ENCODE measurements around the gene BUB1.
"Not testable (repeated sequence)": the region's sequence is repeated elsewhere in the genome, so short reads cannot be mapped to it uniquely, and the experiment has no call there.

BUB1 gene

DNA sequence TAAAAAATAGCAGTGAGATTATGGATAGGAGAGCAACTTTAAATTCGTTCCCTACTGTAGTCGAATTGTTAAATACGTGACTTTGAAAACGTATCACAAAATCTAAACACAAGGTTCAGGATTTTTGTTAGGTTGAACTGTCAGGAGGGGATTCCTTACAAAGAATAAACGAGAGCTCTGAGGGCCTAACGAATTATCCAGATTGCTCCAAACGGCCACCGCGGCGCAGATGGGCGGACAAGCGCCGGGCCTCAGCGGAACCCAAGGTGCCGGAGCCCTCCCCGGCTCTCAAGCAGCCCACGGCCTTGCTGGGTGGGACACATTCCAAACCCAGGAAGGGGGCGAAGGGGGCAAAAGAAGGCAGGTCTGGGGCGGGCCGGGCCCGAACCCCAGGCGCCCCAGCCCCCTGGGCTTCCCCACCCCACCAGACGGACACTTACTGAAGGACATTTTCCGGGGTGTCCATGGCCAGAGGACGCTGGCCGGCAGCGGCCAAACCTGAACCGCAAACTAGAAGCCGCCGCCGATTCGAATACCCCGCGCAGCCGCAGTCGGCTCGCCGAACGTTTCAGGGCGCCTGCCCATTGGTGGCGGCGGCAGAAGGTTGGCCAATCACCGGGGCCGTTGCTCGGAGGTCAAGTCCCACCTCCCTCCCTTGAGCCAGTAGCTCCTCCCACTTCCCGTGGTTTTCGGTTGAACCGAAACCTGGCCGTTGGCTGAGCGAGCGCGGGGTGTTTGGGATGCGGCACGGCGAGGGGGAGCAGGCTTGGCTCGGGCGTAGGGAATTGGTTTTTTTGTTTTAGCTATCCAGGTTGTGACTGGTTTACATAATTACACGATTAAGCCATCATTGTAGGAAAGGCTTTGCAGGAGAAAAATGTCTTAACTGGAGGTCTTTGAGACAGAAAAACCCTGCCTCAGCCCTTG is at the start of gene BUB1:
Gene BUB1, minus strand, starts transcription at position 534 of the 927 bp plus-strand sequence. Its CDS starts 68 bp downstream, at position 466.
- FAIRE-seq, result no peak

DNA sequence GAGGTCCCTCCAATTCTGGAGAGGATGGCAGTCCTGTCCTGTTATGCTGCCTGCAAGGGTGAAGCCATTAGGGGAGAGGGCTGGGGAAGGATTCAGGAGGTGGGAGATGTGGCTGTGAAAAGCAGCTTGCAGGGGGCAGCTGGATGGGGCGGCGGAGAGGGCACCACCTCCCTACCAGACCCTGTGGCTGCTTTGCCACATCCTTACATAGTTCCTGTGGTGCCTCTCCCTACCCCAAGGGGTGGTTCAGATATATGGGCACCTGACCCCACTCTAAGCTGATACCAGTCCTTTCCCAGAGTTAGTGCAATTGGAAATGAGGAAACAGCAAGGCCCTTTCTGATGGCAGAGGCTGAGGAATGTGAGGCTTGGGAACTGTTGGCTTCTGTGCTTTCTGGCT is 48.4 kb upstream of the BUB1 start:
- no peak for FAIRE-seq

DNA sequence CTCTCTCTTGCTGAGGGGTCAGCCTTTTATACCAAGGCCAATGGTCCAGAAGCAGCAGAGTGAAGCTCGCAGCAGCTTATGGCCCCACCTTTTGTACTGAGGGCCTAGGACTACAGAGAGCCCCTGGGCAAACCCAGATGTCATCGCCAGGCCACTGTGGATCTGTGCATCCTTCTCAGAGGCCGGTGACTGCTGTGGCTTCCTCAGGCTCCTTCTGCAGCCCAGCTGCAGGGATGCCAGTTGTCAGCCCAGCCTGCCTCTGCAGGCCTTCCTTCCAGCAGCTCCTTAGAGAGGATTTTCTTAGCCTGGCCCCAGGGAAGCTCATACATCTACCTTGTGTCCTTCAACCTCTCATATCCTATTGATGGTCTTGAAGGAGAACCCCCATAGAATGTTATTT is 48.0 kb upstream of the BUB1 start:
- no peak for FAIRE-seq

DNA sequence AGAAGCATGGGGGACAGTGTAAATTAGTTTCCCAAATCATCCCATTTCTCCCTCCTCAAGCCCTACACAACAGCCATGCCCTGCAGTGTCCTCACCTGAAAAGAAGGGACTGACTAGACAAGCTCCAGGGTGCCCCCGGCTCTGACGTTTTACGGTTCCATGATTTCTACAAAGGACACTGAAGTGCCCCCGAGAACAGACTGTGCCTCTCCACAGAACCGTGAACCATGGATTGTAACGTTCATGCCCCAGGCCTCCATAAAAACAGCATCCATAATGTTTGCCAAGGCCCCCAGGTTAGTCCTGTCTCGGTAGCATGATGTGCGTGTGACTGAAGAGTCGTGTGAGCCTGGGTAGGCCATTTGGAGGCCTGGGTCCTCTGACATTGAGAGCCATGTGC is 47.5 kb upstream of the BUB1 start:
- no peak for FAIRE-seq

DNA sequence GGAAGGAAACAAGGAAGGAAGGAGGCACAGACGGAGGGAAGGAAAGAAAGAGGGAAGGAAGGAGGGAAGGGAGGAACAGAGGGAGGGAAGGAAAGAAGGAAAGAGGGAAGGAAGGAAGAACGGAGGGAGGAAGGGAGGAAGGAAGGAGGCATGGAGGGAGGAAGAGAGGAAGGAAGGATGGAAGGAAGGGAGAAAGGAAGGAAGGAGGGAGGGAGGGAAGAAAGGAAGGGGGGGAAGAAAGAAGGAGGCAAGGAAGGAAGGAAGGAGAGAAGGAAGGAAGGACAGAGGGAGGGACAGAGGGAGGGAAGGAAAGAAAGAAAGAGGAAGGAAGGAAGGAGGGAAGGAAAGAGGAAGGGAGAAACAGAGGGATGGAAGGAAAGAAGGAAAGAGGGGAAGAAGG is 47.0 kb upstream of the BUB1 start:
- FAIRE-seq, result no peak

DNA sequence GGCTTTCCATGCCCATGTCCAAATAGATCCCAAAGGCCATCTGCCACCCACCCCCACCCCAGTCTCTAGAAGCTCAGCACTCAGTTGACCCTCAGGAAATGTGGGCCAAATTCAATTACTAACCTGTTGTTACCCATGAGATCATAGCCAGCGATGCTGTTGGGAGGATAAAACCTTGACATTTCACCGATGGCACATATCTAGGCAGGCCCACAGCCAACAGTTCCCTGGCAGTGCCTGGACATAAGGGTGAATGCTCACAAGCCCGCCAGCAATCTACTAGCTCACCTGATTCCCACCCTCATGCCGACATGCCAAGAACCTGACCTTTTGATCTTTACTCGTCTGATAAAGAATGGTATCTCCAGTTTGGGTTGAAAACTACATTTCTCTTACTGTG is 42.7 kb upstream of the BUB1 start:
- FAIRE-seq, result no peak

DNA sequence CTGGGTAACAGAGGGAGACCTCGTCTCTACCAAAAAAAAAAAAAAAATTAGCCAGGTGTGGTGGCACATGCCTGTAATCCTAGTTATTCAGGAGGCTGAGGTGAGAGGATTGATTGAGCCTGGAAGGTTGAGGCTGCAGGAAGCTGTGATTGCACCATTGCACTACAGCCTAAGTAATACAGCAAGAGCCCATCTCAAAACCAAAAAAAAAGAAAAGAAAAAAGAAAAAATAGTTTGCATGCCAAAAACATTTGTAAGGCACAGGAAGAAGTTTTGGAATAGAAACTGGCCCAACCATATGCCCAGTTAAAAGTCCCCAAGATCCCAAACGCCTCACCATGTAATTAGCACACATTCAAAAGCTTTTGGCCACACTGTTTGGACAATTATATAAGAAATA is 41.1 kb upstream of the BUB1 start:
- no peak for FAIRE-seq

DNA sequence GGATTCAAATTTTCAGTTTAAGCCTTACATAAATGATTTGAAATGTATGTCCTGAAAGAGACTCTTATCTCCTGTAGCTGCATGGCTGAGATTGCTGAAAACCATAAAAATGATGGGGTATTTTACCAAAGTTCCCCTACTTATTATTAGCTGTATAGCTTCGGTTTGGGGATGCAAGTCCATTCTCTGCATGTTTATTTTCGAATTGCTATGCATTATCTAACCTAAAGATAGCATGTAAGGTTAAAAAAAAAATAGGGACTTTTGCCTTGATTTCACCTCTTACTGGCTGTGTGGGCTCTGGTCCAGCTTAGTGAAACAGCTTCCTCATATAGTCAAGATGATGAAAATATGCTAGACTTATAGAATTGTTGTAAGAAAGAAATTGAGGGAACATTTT is 40.5 kb upstream of the BUB1 start:
- no peak for FAIRE-seq

GRCh38 chr2:110717734-110718133 is 39.9 kb upstream of the BUB1 start:
- no peak for FAIRE-seq

GRCh38 chr2:110716959-110717645 is 39.2 kb upstream of the BUB1 start:
- FAIRE-seq, result no peak

DNA sequence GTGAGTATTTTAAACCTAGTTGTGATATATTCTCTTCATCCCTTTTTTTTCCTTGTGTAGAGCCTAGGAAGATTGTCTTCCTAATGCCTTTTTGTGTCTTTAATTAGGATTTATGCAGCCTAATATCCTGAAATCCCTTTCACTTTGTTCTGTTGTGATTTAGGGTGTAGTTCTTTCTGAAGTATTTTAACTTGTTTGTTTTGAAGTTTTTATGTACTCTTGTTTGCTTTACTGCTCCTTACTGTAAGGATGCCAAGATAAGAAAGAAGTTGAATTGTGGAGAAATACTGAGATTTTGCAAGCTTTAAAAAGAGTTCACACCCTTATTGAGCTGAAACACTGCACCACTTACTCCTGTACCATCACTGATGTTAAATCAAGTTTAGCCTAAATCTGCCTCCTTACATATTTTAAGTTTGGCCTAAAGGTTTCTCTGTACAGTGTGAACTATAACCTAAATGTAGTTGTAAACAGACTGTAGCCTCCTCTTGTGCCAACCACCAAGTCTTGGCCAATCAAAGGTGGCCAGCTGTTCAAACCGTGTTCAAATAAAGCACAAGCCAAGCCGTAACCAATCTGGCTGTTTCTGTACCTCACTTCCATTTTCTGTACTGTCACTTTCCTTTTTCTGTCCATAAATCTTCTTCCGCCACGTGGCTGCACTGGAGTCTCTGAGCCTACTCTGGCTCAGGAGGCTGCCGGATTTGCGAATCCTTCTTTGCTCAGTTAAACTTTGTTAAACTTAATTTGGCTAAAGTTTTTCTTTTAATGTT is 36.8 kb upstream of the BUB1 start:
- no peak for FAIRE-seq

- no peak for FAIRE-seq
Measured at GRCh38 chr2:110713513-110714362, 35.9 kb upstream of the BUB1 start.

- no peak for FAIRE-seq
Measured at GRCh38 chr2:110712737-110713136, 34.9 kb upstream of the BUB1 start.

- no peak for FAIRE-seq
Measured at GRCh38 chr2:110708455-110708854, 30.6 kb upstream of the BUB1 start.

DNA sequence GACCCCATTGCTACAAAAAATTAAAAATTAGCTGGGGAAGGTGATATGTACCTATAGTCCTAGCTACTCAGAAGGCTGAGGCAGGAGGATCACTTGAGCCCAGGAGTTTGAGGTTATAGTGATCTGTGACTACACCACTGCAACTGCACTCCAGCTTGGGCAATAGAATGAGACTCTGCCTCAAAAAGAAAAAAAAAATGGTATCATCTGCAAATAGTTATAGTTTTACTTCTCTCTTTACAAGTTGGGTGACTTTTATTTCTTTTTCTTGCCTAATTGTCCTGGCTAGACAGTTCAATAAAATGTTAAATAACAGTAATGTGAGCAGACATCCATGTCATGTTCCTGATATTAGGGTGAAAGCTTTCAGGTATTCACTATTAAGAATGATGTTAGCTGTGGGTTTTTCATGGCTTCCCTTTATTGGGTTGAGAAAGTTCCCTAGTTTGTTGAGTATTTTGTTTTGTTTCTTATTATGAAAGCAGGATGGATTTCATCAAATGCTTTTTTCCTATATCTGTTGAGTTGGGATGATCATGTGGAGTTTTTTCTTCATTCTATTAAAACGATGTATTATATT is 29.6 kb upstream of the BUB1 start:
- FAIRE-seq, result no peak

- no peak for FAIRE-seq
Measured at GRCh38 chr2:110702514-110703380, 24.9 kb upstream of the BUB1 start.

GRCh38 chr2:110698253-110698652 is 20.4 kb upstream of the BUB1 start:
- FAIRE-seq, result not testable (repeated sequence)

DNA sequence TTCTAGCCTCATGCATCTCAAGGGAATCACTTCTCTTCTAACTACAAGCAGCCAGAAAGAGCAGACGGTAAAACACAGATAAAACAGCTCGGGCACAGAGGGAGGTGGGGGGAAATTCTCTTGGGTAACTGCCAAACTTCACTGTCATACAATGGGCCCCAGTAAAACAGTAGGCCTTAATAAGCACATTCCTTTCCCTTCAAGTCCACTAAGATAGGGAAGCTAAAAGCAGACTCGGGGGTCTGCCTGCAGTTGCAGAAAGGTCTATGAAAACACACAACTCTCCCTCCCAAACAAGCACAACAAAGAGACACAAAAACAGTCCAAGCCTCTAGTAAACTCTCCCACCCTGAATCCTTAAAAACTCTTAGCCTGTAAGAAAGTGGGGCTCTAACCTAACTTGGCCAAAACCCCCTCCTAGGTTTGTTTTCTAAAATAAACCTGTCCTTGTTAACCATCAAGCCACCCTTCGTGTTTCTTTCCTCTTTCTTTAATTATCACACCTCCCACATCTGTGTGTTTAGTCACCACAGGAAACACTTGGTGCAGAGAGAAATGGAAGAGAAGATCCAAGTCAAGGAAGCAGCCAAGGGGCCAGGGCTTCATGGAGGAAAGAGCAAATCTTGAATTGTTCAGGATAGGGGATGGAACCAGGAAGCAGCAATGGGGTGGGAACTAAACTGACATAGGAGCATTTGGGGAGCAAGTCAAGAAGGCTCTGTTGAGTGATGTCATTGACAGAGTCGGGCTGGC is 17.5 kb upstream of the BUB1 start:
- not testable (repeated sequence) for FAIRE-seq

DNA sequence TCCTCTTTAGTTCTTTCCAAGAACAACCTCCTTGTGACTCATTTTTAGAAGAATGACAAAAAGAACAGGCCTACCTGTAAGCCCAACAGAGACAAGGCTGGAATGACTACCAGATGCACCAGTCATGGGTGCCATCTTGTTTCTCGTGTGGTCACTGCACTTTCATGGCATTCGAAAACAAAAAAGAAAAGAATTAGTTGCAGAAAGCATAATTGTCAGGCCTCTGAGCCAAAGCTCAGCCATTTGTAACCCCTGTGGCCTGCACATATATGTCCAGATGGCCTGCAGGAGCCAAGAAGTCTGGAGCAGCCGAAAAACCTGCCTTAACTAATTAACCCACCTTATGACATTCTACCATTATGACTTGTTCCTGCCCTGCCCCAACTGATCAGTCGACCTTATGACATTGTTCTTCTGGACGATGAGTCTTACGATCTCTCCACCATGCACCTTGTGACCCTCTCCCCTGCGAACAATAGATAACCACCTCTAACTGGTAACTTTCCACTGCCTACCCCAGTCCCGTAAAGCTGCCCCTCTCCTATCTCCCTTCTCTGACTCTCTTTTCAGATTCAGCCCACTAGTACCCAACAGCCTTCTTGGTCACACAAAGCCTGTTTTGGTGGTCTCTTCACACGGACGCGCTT is 13.9 kb upstream of the BUB1 start:
- no peak for FAIRE-seq
